Caco-2 (cell line): ENCODE data around the gene GEMIN7. TPM values are rescaled to one million over a fixed set of nuclear protein-coding genes. Genes with fewer than 3 reads are reported as not detected.
A peak's percentile ranks its signal among the peaks of the same experiment; 100 is the strongest.

Experiments
- BruUV-seq: library from RNA; stranded (reverse); fragments of 400-500 nt; replicated peaks from 2 replicates; lab custom pipeline; 2021; lab: Mats Ljungman, UMichigan
- CTCF ChIA-PET: fragments of 300-600 bp; sonication (Branson Sonifier 250); formaldehyde crosslinking; loops from one replicate; lab custom pipeline; 2022; ENCODE audit warnings: antibody characterized with exemption; lab: Charles Lee
- POLR2A ChIA-PET: fragments of 300-600 bp; sonication (Branson Sonifier 250); formaldehyde crosslinking; loops from one replicate; lab custom pipeline; 2022; ENCODE audit warnings: antibody characterized with exemption; lab: Charles Lee
- DNase-seq, 2 experiments: peaks; one replicate each; pipeline versions ENCODE4 v3.0.0 to v3.0.0-alpha.2; 2020 to 2022
- H3K27me3 ChIP-seq: replicated peaks from 2 replicates; pipeline ENCODE4 v1.6.0; 2011; ENCODE audit warnings: low read length; ENCODE audit not compliant: control insufficient read depth, insufficient read depth
- H3K36me3 ChIP-seq: 2 replicates; pipeline ENCODE4 v1.5.1; 2011; ENCODE audit warnings: low read length; ENCODE audit not compliant: control insufficient read depth, insufficient read depth
- H3K4me1 ChIP-seq: fragments of 250-450 bp; sonication (Bioruptor Pico); 2 replicates; pipeline ENCODE4 v1.5.1; 2020; ENCODE audit warnings: mild to moderate bottlenecking
- H3K4me3 ChIP-seq: 2 replicates; pipeline ENCODE4 v1.5.1; 2011; ENCODE audit warnings: low read depth, mild to moderate bottlenecking, control low read depth, low read length
- H3K9me3 ChIP-seq: fragments of 250-450 bp; sonication (Bioruptor Pico); 2 replicates; pipeline ENCODE4 v1.5.1; 2020; ENCODE audit warnings: mild to moderate bottlenecking, moderate library complexity
- H3K27ac Mint-ChIP-seq: one replicate; pipeline ENCODE4 v1.8.0; 2022; ENCODE audit warnings: mixed read lengths; ENCODE audit not compliant: unreplicated experiment
- H3K27me3 Mint-ChIP-seq: one replicate; pipeline ENCODE4 v1.8.0; 2022; ENCODE audit warnings: mixed read lengths; ENCODE audit not compliant: insufficient read depth, unreplicated experiment
- H3K36me3 Mint-ChIP-seq: one replicate; pipeline ENCODE4 v1.8.0; 2022; ENCODE audit warnings: mild to moderate bottlenecking, mixed read lengths; ENCODE audit not compliant: insufficient read depth, unreplicated experiment
- H3K4me1 Mint-ChIP-seq: one replicate; pipeline ENCODE4 v1.8.0; 2022; ENCODE audit warnings: low read depth, mixed read lengths; ENCODE audit not compliant: unreplicated experiment
- H3K4me3 Mint-ChIP-seq: one replicate; pipeline ENCODE4 v1.8.0; 2022; ENCODE audit warnings: mild to moderate bottlenecking, moderate library complexity, mixed read lengths; ENCODE audit not compliant: unreplicated experiment
- H3K9me3 Mint-ChIP-seq: one replicate; pipeline ENCODE4 v1.8.0; 2022; ENCODE audit warnings: mixed read lengths; ENCODE audit not compliant: unreplicated experiment
- CTCF ChIP-seq, 2 experiments: fragments of 200-600 bp in 1 of 2; IDR thresholded peaks; 1 replicate in 1 of 2; 2 replicates in 1 of 2; pipeline versions ENCODE4 v1.5.1 to v1.8.0; 2011 to 2022; ENCODE audit warnings: antibody characterized with exemption in 1 of 2, control low read depth in 1 of 2, inconsistent platforms in 1 of 2, low read depth in 1 of 2, low read length in 1 of 2, mild to moderate bottlenecking in 1 of 2, moderate library complexity in 1 of 2; ENCODE audit not compliant: insufficient read depth in 1 of 2, severe bottlenecking in 1 of 2, unreplicated experiment in 1 of 2
- intact Hi-C: fragments of 100-400 bp; cut with micrococcal nuclease; formaldehyde crosslinking; loops from one replicate; pipeline ENCODE4 v1.10.0; 2022; ENCODE audit not compliant: unreplicated experiment
- total RNA-seq: library from RNA; stranded (reverse); gene quantifications from 2 replicates; pipeline ENCODE4 v1.2.3, GENCODE V29; 2022

The GEMIN7 gene
- total RNA-seq, 1 experiment from 2014 or later, result 49.3 TPM

- Mint-ChIP-seq H3K27me3 (no peaks in the 10 kb centered on the region), H3K27ac (peak within 1 kb of the TSS; percentile 96), H3K4me3 (peak within 1 kb of the TSS; percentile 84), H3K36me3 (peaks cover 50% of the 10 kb centered on the region), H3K4me1 (peaks cover 31% of the 10 kb centered on the region), H3K9me3 (no peaks in the 10 kb centered on the region)
- H3K4me1 ChIP-seq, result peaks cover 10% of the 10 kb centered on the region; the same call in 1 of the 2 replicates
- BruUV-seq, result no TSS peak
- peak within 1 kb of the TSS; percentile 93 for H3K4me3 ChIP-seq
- no peak for TF ChIP-seq CTCF (IDR thresholded peaks at IDR 0.05; ENCODE audit: insufficient read depth in 1 of 2, low read depth in 1 of 2, low read length in 1 of 2, severe bottlenecking in 1 of 2, unreplicated experiment in 1 of 2)
- H3K36me3 ChIP-seq, result no peaks in the 10 kb centered on the region
- intact Hi-C loops, result loop anchor here (1.0 to 5.0 kb wide), 2 partner anchors 34 to 85 kb away; partner anchors contain the start of genes BLOC1S3 and TRAPPC6A
- POLR2A ChIA-PET, result interaction anchor here (0.5 to 2.2 kb wide), 14 partner anchors 14 to 500 kb away, joined by 3 to 19 read pairs (median 4); partner anchors contain the start of genes BLOC1S3, CLASRP, GEMIN7 and NECTIN2
- H3K9me3 ChIP-seq, result no peaks in the 10 kb centered on the region
- H3K27me3 ChIP-seq, result no peaks in the 10 kb centered on the region
- CTCF ChIA-PET, result interaction anchor here (0.6 to 2.4 kb wide), 7 partner anchors 10 to 285 kb away, joined by 3 to 8 read pairs (median 5); no protein-coding TSS in a partner anchor
- DNase-seq, result peak; percentile 96 to 97
Measured at GRCh38 chr19:45092747-45093678, 14.0 kb downstream of the GEMIN7 start, which contains the start of gene PPP1R37. Gene PPP1R37 (plus strand): TSS chr19:45093179. CDS start chr19:45093326, 147 bp downstream.

- no peak for DNase-seq
- POLR2A ChIA-PET, result interaction anchor here (0.6 kb wide), 1 partner anchor 51 kb away, joined by 4 read pairs; no protein-coding TSS in a partner anchor
- no peak for TF ChIP-seq CTCF (IDR thresholded peaks at IDR 0.05; ENCODE audit: insufficient read depth in 1 of 2, low read depth in 1 of 2, low read length in 1 of 2, severe bottlenecking in 1 of 2, unreplicated experiment in 1 of 2)
- Mint-ChIP-seq H3K27me3 (no peaks in the 10 kb centered on the region), H3K4me1 (peaks cover 31% of the 10 kb centered on the region), H3K9me3 (no peaks in the 10 kb centered on the region), H3K27ac (peak overlapping the region; percentile 96), H3K36me3 (peaks cover 46% of the 10 kb centered on the region), H3K4me3 (peak overlapping the region; percentile 84)
- no TSS peak for BruUV-seq
- intact Hi-C loops, result loop anchor here (5.0 kb wide), 1 partner anchor 33 kb away; no protein-coding TSS in a partner anchor
- H3K9me3 ChIP-seq, result no peaks in the 10 kb centered on the region
- H3K36me3 ChIP-seq, result no peaks in the 10 kb centered on the region
- H3K4me1 ChIP-seq, result peaks cover 15% of the 10 kb centered on the region; the same call in 1 of the 2 replicates
- H3K27me3 ChIP-seq, result no peaks in the 10 kb centered on the region
- H3K4me3 ChIP-seq, result peak overlapping the region; percentile 93
- CTCF ChIA-PET, result interaction anchor here (0.6 kb wide), 1 partner anchor 21 kb away, joined by 5 read pairs; no protein-coding TSS in a partner anchor
Measured at GRCh38 chr19:45094137-45094536, 15.1 kb downstream of the GEMIN7 start.

GRCh38 chr19:45094707-45095106 lies 15.6 kb downstream of the GEMIN7 start:
- peaks cover 15% of the 10 kb centered on the region; the same call in 1 of the 2 replicates for H3K4me1 ChIP-seq

More at GRCh38 chr19:45094707-45095106, 15.6 kb downstream of the GEMIN7 start:
- DNase-seq, result no peak
- CTCF ChIA-PET, result interaction anchor here (0.6 kb wide), 1 partner anchor 22 kb away, joined by 5 read pairs; no protein-coding TSS in a partner anchor
- H3K9me3 Mint-ChIP-seq, result no peaks in the 10 kb centered on the region
- peaks cover 31% of the 10 kb centered on the region for H3K4me1 Mint-ChIP-seq
- H3K27me3 ChIP-seq, result no peaks in the 10 kb centered on the region
- peaks cover 45% of the 10 kb centered on the region for H3K36me3 Mint-ChIP-seq
- no peaks in the 10 kb centered on the region for H3K36me3 ChIP-seq
- H3K4me3 ChIP-seq, result no peak overlapping the region
- H3K4me3 Mint-ChIP-seq, result peak overlapping the region; percentile 84
- H3K27ac Mint-ChIP-seq, result no peak overlapping the region
- BruUV-seq, result no TSS peak
- no peak for TF ChIP-seq CTCF (IDR thresholded peaks at IDR 0.05; ENCODE audit: insufficient read depth in 1 of 2, low read depth in 1 of 2, low read length in 1 of 2, severe bottlenecking in 1 of 2, unreplicated experiment in 1 of 2)
- no peaks in the 10 kb centered on the region for H3K9me3 ChIP-seq
- intact Hi-C loops, result loop anchor here (5.0 kb wide), 1 partner anchor 33 kb away; no protein-coding TSS in a partner anchor
- H3K27me3 Mint-ChIP-seq, result no peaks in the 10 kb centered on the region
- POLR2A ChIA-PET, result interaction anchor here (0.6 kb wide), 1 partner anchor 51 kb away, joined by 4 read pairs; no protein-coding TSS in a partner anchor
